Renal cortex interstitium (tissue), 15 donors: ENCODE results near the gene RPL9. TPM values are rescaled to one million over a fixed set of nuclear protein-coding genes. Genes with fewer than 3 reads are reported as not detected.
"Not testable (repeated sequence)": the region's sequence is repeated elsewhere in the genome, so short reads cannot be mapped to it uniquely, and the experiment has no call there.

ENCODE experiments used
- DNase-seq, 11 donors: peaks; one replicate each; pipeline ENCODE4 v3.0.0-alpha.2; 2013; ENCODE audit warnings: low read depth in 9 of 11, low spot score in 4 of 11; ENCODE audit errors: extremely low read depth in 1 of 11
- long read RNA-seq, 16 experiments: transcript quantifications; one replicate each; lab custom pipeline, GENCODE V29; 2026
- polyA plus RNA-seq, 3 donors: library from polyadenylated mRNA; unstranded; fragments of 120-200 nt; gene quantifications; one replicate each; pipeline ENCODE4 v1.2.1, GENCODE V29; 2013; ENCODE audit not compliant: insufficient read length in 3 of 3

RPL9 gene
- 1,000 to 10,000 TPM; 1,209 to 1,790 (median 1,492) TPM for polyA plus RNA-seq
- long read RNA-seq, donor 1, transcript RPL9-203 (7 exons, 1,127 nt): minor isoform, 30 of 316 reads
- long read RNA-seq, donor 1, transcript RPL9-210 (3 exons, 619 nt): minor isoform, 15 of 316 reads
- long read RNA-seq, donor 1, transcript RPL9-214 (8 exons, 2,354 nt): major isoform, 157 of 316 reads
- long read RNA-seq, donor 1, transcript RPL9-209 (5 exons, 1,028 nt): minor isoform, 11 of 316 reads
- long read RNA-seq, donor 1, partial matches to known transcripts: 62 of 316 reads
- long read RNA-seq, donor 1, other reads (novel, unspliced or antisense): 25 of 316 reads
- long read RNA-seq, donor 2, transcript RPL9-213 (4 exons, 973 nt): minor isoform, 15 of 288 reads
- long read RNA-seq, donor 2, transcript RPL9-209 (5 exons, 1,028 nt): minor isoform, 16 of 288 reads
- long read RNA-seq, donor 2, transcript RPL9-214 (8 exons, 2,354 nt): major isoform, 143 of 288 reads
- long read RNA-seq, donor 2, transcript RPL9-203 (7 exons, 1,127 nt): minor isoform, 29 of 288 reads
- long read RNA-seq, donor 2, partial matches to known transcripts: 41 of 288 reads
- long read RNA-seq, donor 2, other reads (novel, unspliced or antisense): 21 of 288 reads
- long read RNA-seq, donor 3, transcript RPL9-214 (8 exons, 2,354 nt): major isoform, 311 of 580 reads
- long read RNA-seq, donor 3, transcript RPL9-209 (5 exons, 1,028 nt): minor isoform, 32 of 580 reads
- long read RNA-seq, donor 3, transcript RPL9-203 (7 exons, 1,127 nt): minor isoform, 63 of 580 reads
- long read RNA-seq, donor 3, transcript RPL9-212 (3 exons, 584 nt): minor isoform, 24 of 580 reads
- long read RNA-seq, donor 3, partial matches to known transcripts: 79 of 580 reads
- long read RNA-seq, donor 3, other reads (novel, unspliced or antisense): 45 of 580 reads
- long read RNA-seq, donor 4, transcript RPL9-209 (5 exons, 1,028 nt): minor isoform, 14 of 380 reads
- long read RNA-seq, donor 4, transcript RPL9-214 (8 exons, 2,354 nt): major isoform, 203 of 380 reads
- long read RNA-seq, donor 4, transcript RPL9-212 (3 exons, 584 nt): minor isoform, 11 of 380 reads
- long read RNA-seq, donor 4, transcript RPL9-203 (7 exons, 1,127 nt): minor isoform, 33 of 380 reads
- long read RNA-seq, donor 4, partial matches to known transcripts: 61 of 380 reads
- long read RNA-seq, donor 4, other reads (novel, unspliced or antisense): 45 of 380 reads
- long read RNA-seq, donor 5: 0 reads
- long read RNA-seq, donor 6, transcript RPL9-203 (7 exons, 1,127 nt): minor isoform, 36 of 359 reads
- long read RNA-seq, donor 6, transcript RPL9-214 (8 exons, 2,354 nt): major isoform, 162 of 359 reads
- long read RNA-seq, donor 6, transcript RPL9-213 (4 exons, 973 nt): minor isoform, 19 of 359 reads
- long read RNA-seq, donor 6, transcript RPL9-210 (3 exons, 619 nt): minor isoform, 28 of 359 reads
- long read RNA-seq, donor 6, partial matches to known transcripts: 52 of 359 reads
- long read RNA-seq, donor 6, other reads (novel, unspliced or antisense): 31 of 359 reads
- long read RNA-seq, donor 7, transcript RPL9-213 (4 exons, 973 nt): minor isoform, 16 of 593 reads
- long read RNA-seq, donor 7, transcript RPL9-203 (7 exons, 1,127 nt): minor isoform, 62 of 593 reads
- long read RNA-seq, donor 7, transcript RPL9-212 (3 exons, 584 nt): minor isoform, 16 of 593 reads
- long read RNA-seq, donor 7, transcript RPL9-214 (8 exons, 2,354 nt): major isoform, 307 of 593 reads
- long read RNA-seq, donor 7, partial matches to known transcripts: 103 of 593 reads
- long read RNA-seq, donor 7, other reads (novel, unspliced or antisense): 62 of 593 reads
- long read RNA-seq, donor 8: 0 reads
- long read RNA-seq, donor 9, transcript RPL9-214 (8 exons, 2,354 nt): major isoform, 225 of 405 reads
- long read RNA-seq, donor 9, transcript RPL9-212 (3 exons, 584 nt): minor isoform, 18 of 405 reads
- long read RNA-seq, donor 9, transcript RPL9-203 (7 exons, 1,127 nt): minor isoform, 56 of 405 reads
- long read RNA-seq, donor 9, transcript RPL9-210 (3 exons, 619 nt): minor isoform, 12 of 405 reads
- long read RNA-seq, donor 9, partial matches to known transcripts: 74 of 405 reads
- long read RNA-seq, donor 9, other reads (novel, unspliced or antisense): 5 of 405 reads
- long read RNA-seq, donor 10, transcript RPL9-214 (8 exons, 2,354 nt): major isoform, 288 of 485 reads
- long read RNA-seq, donor 10, transcript RPL9-213 (4 exons, 973 nt): minor isoform, 13 of 485 reads
- long read RNA-seq, donor 10, transcript RPL9-203 (7 exons, 1,127 nt): minor isoform, 56 of 485 reads
- long read RNA-seq, donor 10, transcript RPL9-209 (5 exons, 1,028 nt): minor isoform, 12 of 485 reads
- long read RNA-seq, donor 10, partial matches to known transcripts: 48 of 485 reads
- long read RNA-seq, donor 10, other reads (novel, unspliced or antisense): 45 of 485 reads
- long read RNA-seq, donor 11, transcript RPL9-212 (3 exons, 584 nt): minor isoform, 9 of 248 reads
- long read RNA-seq, donor 11, transcript RPL9-203 (7 exons, 1,127 nt): minor isoform, 25 of 248 reads
- long read RNA-seq, donor 11, transcript RPL9-214 (8 exons, 2,354 nt): major isoform, 141 of 248 reads
- long read RNA-seq, donor 11, partial matches to known transcripts: 47 of 248 reads
- long read RNA-seq, donor 11, other reads (novel, unspliced or antisense): 16 of 248 reads
- long read RNA-seq, donor 12, transcript RPL9-214 (8 exons, 2,354 nt): major isoform, 136 of 268 reads
- long read RNA-seq, donor 12, transcript RPL9-203 (7 exons, 1,127 nt): minor isoform, 18 of 268 reads
- long read RNA-seq, donor 12, transcript RPL9-210 (3 exons, 619 nt): minor isoform, 11 of 268 reads
- long read RNA-seq, donor 12, transcript RPL9-213 (4 exons, 973 nt): minor isoform, 14 of 268 reads
- long read RNA-seq, donor 12, partial matches to known transcripts: 51 of 268 reads
- long read RNA-seq, donor 12, other reads (novel, unspliced or antisense): 28 of 268 reads
- long read RNA-seq, donor 13: 0 reads
- long read RNA-seq, donor 14, transcript RPL9-214 (8 exons, 2,354 nt): major isoform, 276 of 455 reads
- long read RNA-seq, donor 14, transcript RPL9-209 (5 exons, 1,028 nt): minor isoform, 22 of 455 reads
- long read RNA-seq, donor 14, transcript RPL9-203 (7 exons, 1,127 nt): minor isoform, 32 of 455 reads
- long read RNA-seq, donor 14, transcript RPL9-213 (4 exons, 973 nt): minor isoform, 12 of 455 reads
- long read RNA-seq, donor 14, partial matches to known transcripts: 45 of 455 reads
- long read RNA-seq, donor 14, other reads (novel, unspliced or antisense): 53 of 455 reads
- long read RNA-seq, donor 15, transcript RPL9-209 (5 exons, 1,028 nt): minor isoform, 5 of 207 reads
- long read RNA-seq, donor 15, transcript RPL9-203 (7 exons, 1,127 nt): minor isoform, 28 of 207 reads
- long read RNA-seq, donor 15, transcript RPL9-213 (4 exons, 973 nt): minor isoform, 7 of 207 reads
- long read RNA-seq, donor 15, transcript RPL9-214 (8 exons, 2,354 nt): major isoform, 123 of 207 reads
- long read RNA-seq, donor 15, partial matches to known transcripts: 18 of 207 reads
- long read RNA-seq, donor 15, other reads (novel, unspliced or antisense): 19 of 207 reads
- long read RNA-seq, donor 16, transcript RPL9-203 (7 exons, 1,127 nt): minor isoform, 77 of 899 reads
- long read RNA-seq, donor 16, transcript RPL9-212 (3 exons, 584 nt): minor isoform, 37 of 899 reads
- long read RNA-seq, donor 16, transcript RPL9-209 (5 exons, 1,028 nt): minor isoform, 45 of 899 reads
- long read RNA-seq, donor 16, transcript RPL9-214 (8 exons, 2,354 nt): major isoform, 486 of 899 reads
- long read RNA-seq, donor 16, partial matches to known transcripts: 124 of 899 reads
- long read RNA-seq, donor 16, other reads (novel, unspliced or antisense): 89 of 899 reads

DNA sequence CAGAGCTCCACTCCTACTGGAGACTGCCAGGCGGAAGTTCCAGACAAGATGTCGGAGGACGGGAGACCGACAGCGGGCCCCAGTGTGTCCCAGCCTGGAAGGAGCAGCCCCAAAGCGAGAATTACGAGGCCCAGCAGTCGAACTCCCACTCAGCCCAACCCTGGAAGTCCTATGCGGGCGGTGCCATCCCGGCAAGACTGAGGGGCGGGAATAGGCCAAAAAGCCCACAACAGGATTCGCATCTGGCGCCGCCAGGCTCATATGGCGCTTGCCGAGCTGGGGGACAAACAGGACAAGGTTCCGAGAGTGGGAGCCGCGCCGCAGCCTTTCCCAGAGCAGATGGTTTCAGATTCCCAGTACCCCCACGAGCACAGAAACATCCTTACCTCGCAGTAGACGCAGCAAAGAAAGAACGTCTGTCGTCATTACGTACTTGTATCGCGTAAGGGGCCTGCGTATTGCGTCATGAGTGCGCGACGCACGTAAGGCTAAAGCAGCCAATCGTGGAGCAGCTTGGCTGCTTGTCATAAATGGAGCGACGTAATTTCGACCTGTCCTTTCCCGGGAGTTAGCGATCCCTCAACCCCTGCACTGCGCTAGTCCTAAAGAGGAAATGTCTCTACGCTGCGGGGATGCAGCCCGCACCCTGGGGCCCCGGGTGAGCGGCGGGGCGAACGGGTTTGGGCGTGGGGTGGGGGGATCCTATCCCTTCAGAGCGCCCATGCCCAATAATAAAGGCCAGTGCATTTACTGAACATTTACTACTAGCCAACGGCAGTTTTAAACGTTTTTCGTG is at the start of gene RPL9, which contains the start of gene LIAS:
Gene RPL9 (minus strand): TSS at position 418 of the 796 bp plus-strand sequence. CDS start 483 bp downstream, outside the sequence.
Gene LIAS (plus strand): TSS at position 552 of the 796 bp plus-strand sequence. CDS start 62 bp downstream, at position 614.
- DNase-seq: peak; percentile 96 to 99 (median 98)

DNA sequence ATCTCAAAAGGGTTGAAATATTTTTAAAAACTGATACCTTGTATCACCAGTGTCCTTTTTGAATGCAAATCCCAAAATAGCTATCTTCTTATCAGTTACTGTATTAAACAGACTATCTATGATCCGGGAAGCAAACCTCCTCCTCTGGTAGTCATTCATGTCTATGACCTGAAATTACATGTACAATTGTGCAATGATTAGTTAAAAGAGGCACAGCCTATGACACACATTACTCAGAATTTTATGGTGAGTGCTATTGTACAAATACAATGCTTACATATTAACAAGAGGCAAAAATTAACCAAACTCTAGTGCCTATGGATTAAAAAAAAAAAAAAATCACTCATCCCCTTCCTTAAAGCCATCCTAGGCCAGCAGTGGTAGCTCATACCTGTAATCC is 46.9 kb upstream of the RPL9 start:
- no peak for DNase-seq

DNA sequence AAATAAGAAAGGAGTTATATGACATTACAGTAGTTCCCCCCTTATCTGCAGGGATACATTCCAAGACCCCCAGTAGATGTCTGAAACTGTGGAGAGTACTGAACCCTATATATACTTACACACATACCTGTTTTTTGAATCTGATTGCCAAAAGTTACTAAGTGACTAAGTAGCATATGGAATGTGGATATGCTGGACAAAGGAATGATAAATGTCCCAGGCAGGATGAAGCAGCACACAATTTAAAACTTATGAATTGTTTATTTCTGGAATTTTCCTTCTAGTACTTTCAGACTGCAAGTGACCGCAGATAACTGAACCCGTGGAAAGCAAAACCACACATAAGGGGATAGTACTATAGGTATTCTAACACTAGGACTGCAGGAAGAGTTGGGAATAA is 45.8 kb upstream of the RPL9 start:
- no peak for DNase-seq

DNA sequence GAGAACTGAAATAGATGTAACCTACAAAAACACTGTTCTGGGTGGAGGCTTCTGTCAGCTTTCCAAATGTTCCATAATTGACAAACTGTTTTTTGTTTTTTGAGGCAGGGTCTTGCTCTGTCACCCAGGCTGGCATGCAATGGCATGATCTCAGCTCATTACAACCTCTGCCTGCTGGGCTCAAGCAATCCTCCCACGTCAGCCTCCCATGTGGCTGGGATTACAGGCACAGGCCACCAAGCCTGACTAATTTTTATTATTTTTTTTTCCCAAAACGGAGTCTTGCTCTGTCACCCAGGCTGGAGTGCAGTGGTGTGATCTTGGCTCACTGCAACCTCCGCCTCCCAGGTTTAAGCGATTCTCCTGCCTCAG is 43.9 kb upstream of the RPL9 start:
- DNase-seq: not testable (repeated sequence)

DNA sequence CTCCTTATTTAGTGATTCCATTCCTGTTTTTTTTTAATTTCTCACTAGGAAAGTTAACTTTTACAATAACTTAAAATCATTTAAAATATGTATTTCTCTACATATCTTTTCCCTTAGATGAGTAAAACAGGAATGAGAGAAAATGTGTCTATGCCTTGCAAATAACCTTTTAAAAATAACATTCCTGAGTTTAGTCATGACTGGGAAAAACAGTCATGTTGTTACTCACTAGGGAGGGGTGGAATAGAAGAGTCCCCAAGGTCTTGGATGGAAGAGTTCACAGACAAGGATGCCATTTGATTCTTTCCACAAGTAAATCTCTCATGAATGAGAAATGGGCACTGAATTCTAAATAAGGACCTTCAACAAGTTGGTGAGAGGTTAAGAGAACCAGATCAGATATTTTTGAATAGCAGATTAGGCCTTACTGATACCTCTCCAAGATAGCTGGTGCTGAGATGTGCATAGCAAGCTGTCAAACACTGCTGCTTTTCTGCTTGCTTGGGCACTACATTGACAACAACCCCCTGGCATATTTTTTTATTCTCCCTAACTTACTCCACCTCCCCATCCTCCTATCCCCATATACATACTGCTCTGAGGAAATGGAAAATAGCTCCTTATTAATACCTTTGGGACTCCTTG is 43.4 kb upstream of the RPL9 start:
- DNase-seq: no peak

DNA sequence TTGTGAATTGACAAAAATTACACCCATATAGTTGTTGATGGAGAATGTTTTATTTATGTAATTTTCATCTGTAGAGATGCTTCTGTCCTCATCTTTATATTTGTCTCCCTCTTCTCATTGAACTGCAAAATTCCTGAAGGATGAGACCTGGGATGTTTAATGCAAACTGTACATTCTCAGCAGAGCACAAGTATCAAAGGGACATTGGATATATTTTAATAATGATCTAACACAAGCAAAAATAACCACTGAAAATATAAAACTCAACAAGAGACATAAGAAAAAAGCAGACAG is 40.0 kb upstream of the RPL9 start:
- no peak for DNase-seq

DNA sequence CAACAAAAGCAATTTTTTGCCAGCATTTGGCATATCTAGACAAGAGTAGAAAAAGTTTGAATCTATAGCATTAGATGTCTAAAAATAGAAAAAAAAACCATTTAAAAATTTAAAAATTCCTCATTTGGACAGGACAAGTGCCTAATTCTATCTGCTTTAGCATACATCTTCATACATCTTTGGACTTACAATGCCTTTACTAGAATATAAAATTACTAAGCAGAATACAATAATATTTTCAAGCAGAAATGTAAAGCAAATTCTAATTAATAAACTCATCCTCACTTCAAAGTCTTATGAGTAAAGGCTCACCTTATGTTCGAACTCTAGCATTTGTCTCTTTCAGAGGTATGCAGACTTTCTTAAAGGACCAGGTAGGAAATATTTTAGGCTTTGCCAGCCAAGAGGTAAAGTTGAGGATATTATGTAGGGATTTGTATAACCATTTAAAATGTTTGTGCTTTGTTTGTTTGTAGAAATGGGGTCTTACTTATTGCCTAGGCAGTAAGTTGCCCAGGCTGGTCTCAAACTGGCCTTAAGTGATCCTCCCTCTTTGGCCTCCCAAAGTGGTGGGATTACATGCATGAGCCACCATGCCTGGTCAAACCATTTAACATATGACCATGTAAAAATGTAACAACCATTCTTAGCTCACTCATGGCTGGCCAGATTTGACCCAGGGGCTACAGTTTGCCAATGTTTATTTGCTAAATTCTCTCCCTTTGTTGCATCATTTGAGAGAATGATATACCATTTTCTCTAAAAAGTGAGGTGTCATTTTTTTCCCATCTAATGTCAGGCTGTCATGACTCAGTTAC is 39.4 kb upstream of the RPL9 start:
- no peak for DNase-seq

DNA sequence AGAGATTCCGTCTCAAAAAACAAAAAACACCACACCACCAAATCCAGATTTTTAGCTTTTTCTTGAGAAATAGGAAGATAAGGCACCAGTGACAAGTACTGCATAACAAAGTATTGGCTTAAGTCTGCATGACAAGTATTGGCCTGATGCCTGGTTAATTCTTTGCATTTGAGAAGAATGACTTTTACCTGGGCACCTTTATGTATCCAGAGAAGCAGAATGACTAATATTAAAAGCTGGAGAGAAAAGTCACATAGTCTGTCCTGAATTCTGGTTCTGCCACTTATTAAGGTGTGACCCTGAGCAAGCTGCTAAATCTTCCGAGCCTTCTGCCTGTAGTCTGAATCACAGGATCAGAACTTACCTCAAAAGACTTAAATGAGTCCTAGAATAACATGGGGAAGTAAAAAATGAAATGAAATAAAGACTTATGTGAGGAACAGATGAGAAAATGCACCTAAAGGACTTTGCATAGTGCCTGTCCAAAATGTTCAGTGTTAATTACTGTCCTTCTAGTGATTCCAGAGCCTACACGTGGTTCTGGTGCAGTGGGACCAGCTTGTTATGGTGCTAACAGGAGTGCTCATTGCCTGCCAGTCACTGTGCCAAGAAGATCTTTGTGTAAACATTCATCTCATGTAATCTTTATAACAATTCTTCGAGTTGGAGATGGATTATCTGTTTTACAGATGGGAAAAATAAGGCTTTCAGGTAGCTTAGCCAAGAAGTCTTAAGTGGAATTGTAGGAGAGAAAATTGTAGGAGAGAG is 36.9 kb upstream of the RPL9 start:
- DNase-seq: no peak

DNA sequence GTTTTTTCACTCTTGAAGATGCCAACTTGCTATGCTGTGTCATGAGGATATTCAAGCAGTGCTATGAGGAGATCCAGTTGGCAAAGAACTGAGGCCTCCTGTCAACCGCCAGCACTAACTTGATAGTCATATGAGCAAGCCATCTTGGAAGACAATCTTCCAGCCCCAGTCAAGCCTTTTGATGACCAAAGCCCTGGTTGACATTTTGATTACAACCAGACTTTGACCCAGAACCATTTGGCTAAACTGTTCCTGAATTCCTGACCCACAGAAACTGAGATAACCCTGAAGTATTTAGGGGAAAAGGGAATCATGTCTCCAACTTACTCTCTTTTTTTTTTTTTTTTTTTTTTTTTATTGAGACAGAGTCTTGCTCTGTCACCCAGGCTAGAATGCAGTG is 35.6 kb upstream of the RPL9 start:
- no peak for DNase-seq

DNA sequence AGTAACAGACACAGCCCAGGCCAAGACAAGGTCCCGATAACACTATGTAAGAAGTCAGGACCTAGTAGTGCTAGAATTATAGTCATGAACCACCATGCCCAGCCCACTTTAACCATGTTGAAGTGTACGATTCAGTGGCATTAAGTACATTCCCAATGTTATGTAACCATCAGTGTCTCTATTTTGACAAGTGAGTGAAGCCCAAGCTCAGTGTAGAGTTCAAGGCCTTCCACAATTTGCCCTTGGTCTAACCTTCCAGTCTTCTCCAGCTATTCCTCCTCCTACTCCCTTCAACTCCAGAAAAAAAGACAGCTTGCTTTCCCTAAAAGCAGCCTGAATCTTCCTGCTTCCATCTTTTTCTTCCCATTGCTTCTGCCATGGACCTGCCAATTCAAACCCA is 31.6 kb upstream of the RPL9 start:
- no peak for DNase-seq

DNA sequence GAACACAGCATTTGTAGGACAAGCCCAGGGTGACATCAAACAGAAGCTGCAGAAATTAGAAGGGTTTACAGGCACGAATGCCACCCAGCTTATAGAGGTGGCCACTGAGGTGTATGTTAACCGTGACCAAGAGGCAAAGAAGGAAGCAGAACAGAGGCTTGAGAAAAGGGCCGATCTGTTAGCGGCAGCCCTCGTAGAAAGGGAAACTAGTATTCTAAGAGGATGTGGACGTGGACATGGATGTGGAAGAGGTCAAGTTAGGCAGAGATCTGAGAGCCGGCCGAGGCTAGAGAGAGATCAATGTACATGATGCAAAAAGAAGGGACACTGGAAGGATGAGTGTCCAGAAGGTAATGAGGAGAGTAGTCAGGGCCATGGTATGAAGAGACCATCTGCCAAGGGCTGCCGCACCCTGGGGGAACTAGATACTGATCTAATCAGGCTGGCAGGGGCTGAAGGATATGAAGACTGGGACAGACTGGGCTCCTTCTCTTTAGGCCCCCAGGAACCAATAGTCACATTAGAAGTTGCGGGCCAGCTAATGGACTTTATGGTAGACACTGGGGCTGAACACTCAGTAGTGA is 27.6 kb upstream of the RPL9 start:
- DNase-seq: no peak
